Progenitor cell of endocrine pancreas (in vitro differentiated cells): ENCODE measurements around the gene TLL1. TPM values are rescaled to one million over a fixed set of nuclear protein-coding genes. Genes with fewer than 3 reads are reported as not detected.

Experiments used
- DNase-seq: peaks from one replicate; pipeline ENCODE4 v3.0.0; 2021; ENCODE audit warnings: low spot score; ENCODE audit not compliant: unreplicated experiment
- H3K27ac Mint-ChIP-seq: 2 replicates; pipeline ENCODE4 v1.8.0; 2021; ENCODE audit warnings: mild to moderate bottlenecking, moderate library complexity, mixed read lengths
- H3K27me3 Mint-ChIP-seq: 2 replicates; pipeline ENCODE4 v1.8.0; 2021; ENCODE audit warnings: mixed read lengths
- H3K36me3 Mint-ChIP-seq: 2 replicates; pipeline ENCODE4 v1.8.0; 2022; ENCODE audit warnings: mixed read lengths; ENCODE audit not compliant: insufficient read depth
- H3K4me1 Mint-ChIP-seq: 2 replicates; pipeline ENCODE4 v1.8.0; 2021; ENCODE audit warnings: low read depth, mixed read lengths
- H3K4me3 Mint-ChIP-seq: 2 replicates; pipeline ENCODE4 v1.8.0; 2021; ENCODE audit warnings: low read depth, mild to moderate bottlenecking, moderate library complexity, mixed read lengths
- H3K9me3 Mint-ChIP-seq: 2 replicates; pipeline ENCODE4 v1.8.0; 2021; ENCODE audit warnings: low read depth, mixed read lengths
- total RNA-seq: library from RNA; stranded (reverse); gene quantifications from 2 replicates; pipeline ENCODE4 v1.2.1, GENCODE V29; 2021
- TF ChIP-seq, protein P1 (sequence below): fragments of 200-600 bp; sonication (generic); IDR thresholded peaks from one replicate; pipeline ENCODE4 v1.5.0; 2021; ENCODE audit warnings: antibody characterized with exemption, mild to moderate bottlenecking; ENCODE audit not compliant: unreplicated experiment

TLL1 gene
- total RNA-seq, 1 donor from 2014 or later = not detected

DNA sequence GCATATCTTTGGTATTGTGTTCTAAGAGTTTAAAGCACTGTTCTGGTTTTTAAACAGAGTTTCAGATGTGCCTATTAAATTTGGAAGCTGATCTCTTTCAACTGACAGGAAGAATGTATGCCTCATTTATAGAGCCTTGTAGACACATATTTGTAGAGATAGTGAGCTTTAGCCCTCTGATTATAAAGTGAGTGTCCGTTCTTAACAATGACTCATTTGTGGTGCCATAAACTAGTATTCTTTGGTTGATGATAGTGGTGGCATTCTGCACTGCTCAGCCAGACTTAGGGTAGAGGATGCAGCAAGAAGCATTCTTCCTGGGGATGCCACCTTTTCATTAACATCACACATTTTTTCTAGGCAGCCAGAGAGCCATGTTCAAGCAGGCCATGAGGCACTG is 121.7 kb downstream of the TLL1 start:
- no peak overlapping the region for H3K4me3 Mint-ChIP-seq
- no peaks in the 10 kb centered on the region for H3K36me3 Mint-ChIP-seq
- no peak overlapping the region for H3K27ac Mint-ChIP-seq
- TF ChIP-seq, protein P1, sequence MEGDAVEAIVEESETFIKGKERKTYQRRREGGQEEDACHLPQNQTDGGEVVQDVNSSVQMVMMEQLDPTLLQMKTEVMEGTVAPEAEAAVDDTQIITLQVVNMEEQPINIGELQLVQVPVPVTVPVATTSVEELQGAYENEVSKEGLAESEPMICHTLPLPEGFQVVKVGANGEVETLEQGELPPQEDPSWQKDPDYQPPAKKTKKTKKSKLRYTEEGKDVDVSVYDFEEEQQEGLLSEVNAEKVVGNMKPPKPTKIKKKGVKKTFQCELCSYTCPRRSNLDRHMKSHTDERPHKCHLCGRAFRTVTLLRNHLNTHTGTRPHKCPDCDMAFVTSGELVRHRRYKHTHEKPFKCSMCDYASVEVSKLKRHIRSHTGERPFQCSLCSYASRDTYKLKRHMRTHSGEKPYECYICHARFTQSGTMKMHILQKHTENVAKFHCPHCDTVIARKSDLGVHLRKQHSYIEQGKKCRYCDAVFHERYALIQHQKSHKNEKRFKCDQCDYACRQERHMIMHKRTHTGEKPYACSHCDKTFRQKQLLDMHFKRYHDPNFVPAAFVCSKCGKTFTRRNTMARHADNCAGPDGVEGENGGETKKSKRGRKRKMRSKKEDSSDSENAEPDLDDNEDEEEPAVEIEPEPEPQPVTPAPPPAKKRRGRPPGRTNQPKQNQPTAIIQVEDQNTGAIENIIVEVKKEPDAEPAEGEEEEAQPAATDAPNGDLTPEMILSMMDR = no peak
- no peak for DNase-seq
- no peaks in the 10 kb centered on the region for H3K9me3 Mint-ChIP-seq
- no peaks in the 10 kb centered on the region for H3K4me1 Mint-ChIP-seq
- no peaks in the 10 kb centered on the region for H3K27me3 Mint-ChIP-seq

DNA sequence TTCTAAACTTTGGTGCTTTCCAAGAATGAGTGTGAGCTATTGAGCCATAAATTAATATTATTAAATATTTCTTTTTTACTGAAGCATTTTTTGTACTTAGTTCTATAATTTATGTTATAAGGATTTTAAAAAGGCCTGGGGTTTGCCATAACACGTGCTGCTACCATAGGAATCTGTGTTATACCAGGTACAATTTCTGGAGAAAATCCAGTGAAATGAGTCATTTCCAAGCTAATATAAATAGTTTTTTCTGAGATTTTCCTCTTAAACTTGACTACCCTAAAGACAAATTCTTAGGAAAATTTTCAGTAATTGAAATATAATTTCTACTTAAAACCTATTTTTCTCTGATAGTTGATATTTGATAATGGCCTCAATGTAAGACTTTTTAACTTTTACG is 130.8 kb downstream of the TLL1 start:
- TF ChIP-seq, protein P1 = no peak
- Mint-ChIP-seq H3K27me3 (no peaks in the 10 kb centered on the region), H3K4me1 (no peaks in the 10 kb centered on the region), H3K9me3 (no peaks in the 10 kb centered on the region), H3K36me3 (no peaks in the 10 kb centered on the region), H3K4me3 (no peak overlapping the region), H3K27ac (no peak overlapping the region)
- no peak for DNase-seq

DNA sequence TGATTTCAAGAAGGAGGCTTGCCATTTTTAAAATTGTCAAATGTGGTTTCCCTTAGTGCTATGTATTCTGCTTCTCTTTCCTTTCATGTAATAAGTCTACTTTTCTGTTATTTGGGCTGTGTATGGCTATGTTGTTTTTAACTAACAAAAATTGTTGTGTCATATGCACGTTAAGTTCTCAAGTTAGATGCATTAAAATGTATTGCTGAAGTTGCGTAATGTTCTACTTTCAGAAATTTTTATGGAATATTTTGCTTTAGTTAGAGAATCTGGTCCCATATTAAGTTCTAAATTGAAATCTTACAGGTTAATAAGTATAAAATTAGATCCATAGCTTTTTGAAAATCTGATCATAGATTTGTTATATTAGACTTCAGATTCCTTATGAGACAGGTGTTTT is 133.2 kb downstream of the TLL1 start:
- DNase-seq = no peak
- TF ChIP-seq, protein P1 = no peak
- H3K9me3 Mint-ChIP-seq = peaks cover 2% of the 10 kb centered on the region
- no peak overlapping the region for H3K4me3 Mint-ChIP-seq
- no peaks in the 10 kb centered on the region for H3K4me1 Mint-ChIP-seq
- H3K36me3 Mint-ChIP-seq = no peaks in the 10 kb centered on the region
- H3K27me3 Mint-ChIP-seq = no peaks in the 10 kb centered on the region
- no peak overlapping the region for H3K27ac Mint-ChIP-seq

DNA sequence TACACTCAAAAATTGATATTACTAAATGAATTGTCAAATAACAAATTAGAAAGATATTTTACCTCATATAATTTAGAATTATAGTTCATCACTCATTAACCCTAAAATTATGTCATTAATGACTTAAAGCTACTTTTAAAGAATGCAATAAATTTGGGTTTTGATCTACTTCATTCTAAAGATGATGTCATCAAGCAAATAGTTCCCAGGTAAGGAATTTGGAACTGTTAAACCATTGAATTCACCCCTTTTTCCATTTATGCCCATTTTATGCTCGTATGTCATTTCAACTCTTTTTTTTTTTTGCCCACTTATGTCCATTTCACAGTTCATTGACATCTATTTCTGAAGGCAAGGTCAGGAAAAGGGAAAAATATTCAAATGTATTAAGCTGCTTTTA is 135.5 kb downstream of the TLL1 start:
- Mint-ChIP-seq H3K36me3 (no peaks in the 10 kb centered on the region), H3K9me3 (peaks cover 2% of the 10 kb centered on the region), H3K27ac (no peak overlapping the region), H3K4me1 (no peaks in the 10 kb centered on the region), H3K4me3 (no peak overlapping the region), H3K27me3 (no peaks in the 10 kb centered on the region)
- TF ChIP-seq, protein P1 = no peak
- DNase-seq = no peak

DNA sequence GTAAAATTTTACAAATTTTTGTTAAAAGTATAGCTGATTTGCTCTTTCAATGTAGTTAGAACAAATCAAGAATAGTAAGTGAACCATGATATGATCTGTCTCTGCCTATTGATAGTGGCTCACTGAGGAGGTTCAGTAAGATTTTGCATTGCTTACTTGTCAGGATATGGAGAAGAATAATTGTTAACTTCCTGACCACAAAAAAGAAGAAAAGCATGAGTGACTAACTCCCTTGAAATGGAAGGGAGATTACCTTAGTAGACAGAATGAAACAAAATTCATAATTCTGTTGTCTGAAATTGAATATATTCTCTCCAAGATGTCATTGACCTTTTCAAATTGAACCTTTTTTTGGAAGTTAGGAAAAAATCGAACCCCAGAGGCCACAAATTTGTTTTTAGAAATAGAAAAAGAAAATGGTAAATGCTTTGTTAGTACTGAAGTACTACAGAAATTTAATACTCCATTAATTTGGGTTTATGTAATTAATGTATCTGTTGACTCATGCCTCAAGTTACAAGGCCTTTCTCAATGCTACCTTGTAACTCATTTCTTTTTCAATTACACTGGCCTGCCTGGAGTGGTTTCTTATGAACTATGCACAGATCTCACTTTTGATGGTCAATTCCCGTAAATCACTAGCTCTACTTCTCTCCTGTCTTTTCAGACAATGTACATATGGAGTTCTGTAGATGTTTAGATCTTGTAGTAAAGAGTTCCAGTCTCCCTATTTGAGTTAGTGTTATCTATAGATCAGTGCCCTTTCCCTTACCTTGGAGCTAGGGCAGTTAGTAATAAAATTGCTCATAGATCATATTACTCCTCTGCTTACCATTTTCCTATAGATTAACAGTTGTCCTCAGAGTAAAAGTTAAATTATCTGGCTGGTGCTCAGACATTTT is 139.3 kb downstream of the TLL1 start:
- Mint-ChIP-seq H3K4me3 (no peak overlapping the region), H3K9me3 (peaks cover 2% of the 10 kb centered on the region), H3K27ac (no peak overlapping the region), H3K4me1 (no peaks in the 10 kb centered on the region), H3K36me3 (no peaks in the 10 kb centered on the region), H3K27me3 (no peaks in the 10 kb centered on the region)
- TF ChIP-seq, protein P1 = no peak
- no peak for DNase-seq
